ENCODE measurements around the gene DKC1. TPM values are rescaled to one million over a fixed set of nuclear protein-coding genes. Genes with fewer than 3 reads are reported as not detected.
"Not testable (repeated sequence)": the region's sequence is repeated elsewhere in the genome, so short reads cannot be mapped to it uniquely, and the experiment has no call there.

The DKC1 gene
- total RNA-seq, 2 experiments from 2014 or later = 67.7 to 138 TPM

- POLR2A ChIA-PET = interaction anchor here (1.5 kb wide), 1 partner anchor 55 kb away, joined by 3 read pairs; no protein-coding TSS in a partner anchor
- intact Hi-C loops (cut with micrococcal nuclease; ENCODE audit: unreplicated experiment) = no loop called here
- no TSS peak for BruUV-seq (replicated peaks)
- Histone ChIP-seq H3K9me3 (ENCODE audit: low read length) (no peaks in the 10 kb centered on the region), H3K4me2 (ENCODE audit: low read length) (no peak overlapping the region), H3K36me3 (ENCODE audit: insufficient read depth, low read length) (no peaks in the 10 kb centered on the region), H4K20me1 (ENCODE audit: insufficient read depth, low read length) (no peaks in the 10 kb centered on the region), H3K4me3 (ENCODE audit: low read depth, low read length, poor library complexity, severe bottlenecking) (no peak overlapping the region), H3K9me2 (ENCODE audit: insufficient read depth, low read length) (no peaks in the 10 kb centered on the region), H2AFZ (ENCODE audit: low read length) (no peak overlapping the region), H3K79me2 (ENCODE audit: insufficient read depth, low read depth, low read length) (no peaks in the 10 kb centered on the region), H3K27ac (ENCODE audit: low read depth, low read length, poor library complexity, severe bottlenecking) (no peak overlapping the region), H3K4me1 (ENCODE audit: insufficient read depth, low read length, poor library complexity, severe bottlenecking) (peaks cover 10% of the 10 kb centered on the region)
- no peak for DNase-seq (ENCODE audit: low spot score)
- TF ChIP-seq CTCF (conservative IDR thresholded peaks at IDR 0.05; ENCODE audit: low read length) (no peak), EZH2phosphoT487 (IDR thresholded peaks at IDR 0.05; ENCODE audit: borderline replicate concordance, low read depth, low read length) (no peak)
- CTCF ChIA-PET (ENCODE audit: unreplicated experiment) = interaction anchor here (1.1 kb wide), 1 partner anchor 9 kb away, joined by 3 read pairs; no protein-coding TSS in a partner anchor
Measured at GRCh38 chrX:154821523-154821922, 58.9 kb downstream of the DKC1 start.

GRCh38 chrX:154822029-154822428 lies 59.4 kb downstream of the DKC1 start:
- H3K4me2 ChIP-seq (ENCODE audit: low read length) = no peak overlapping the region
- DNase-seq (ENCODE audit: low spot score) = no peak
- CTCF ChIA-PET (ENCODE audit: unreplicated experiment) = no interaction called here
- no peaks in the 10 kb centered on the region for H3K9me2 ChIP-seq (ENCODE audit: insufficient read depth, low read length)
- no peak overlapping the region for H2AFZ ChIP-seq (ENCODE audit: low read length)
- no TSS peak for BruUV-seq (replicated peaks)
- H3K4me3 ChIP-seq (ENCODE audit: low read depth, low read length, poor library complexity, severe bottlenecking) = no peak overlapping the region
- no peaks in the 10 kb centered on the region for H3K36me3 ChIP-seq (ENCODE audit: insufficient read depth, low read length)
- TF ChIP-seq CTCF (conservative IDR thresholded peaks at IDR 0.05; ENCODE audit: low read length) (no peak), EZH2phosphoT487 (IDR thresholded peaks at IDR 0.05; ENCODE audit: borderline replicate concordance, low read depth, low read length) (no peak)
- intact Hi-C loops (cut with micrococcal nuclease; ENCODE audit: unreplicated experiment) = no loop called here
- H3K79me2 ChIP-seq (ENCODE audit: insufficient read depth, low read depth, low read length) = no peaks in the 10 kb centered on the region
- no peaks in the 10 kb centered on the region for H3K9me3 ChIP-seq (ENCODE audit: low read length)
- POLR2A ChIA-PET = interaction anchor here (1.5 kb wide), 1 partner anchor 55 kb away, joined by 3 read pairs; no protein-coding TSS in a partner anchor
- H3K4me1 ChIP-seq (ENCODE audit: insufficient read depth, low read length, poor library complexity, severe bottlenecking) = peaks cover 10% of the 10 kb centered on the region
- H3K27ac ChIP-seq (ENCODE audit: low read depth, low read length, poor library complexity, severe bottlenecking) = no peak overlapping the region
- H4K20me1 ChIP-seq (ENCODE audit: insufficient read depth, low read length) = no peaks in the 10 kb centered on the region

- no peak overlapping the region for H3K4me3 ChIP-seq (ENCODE audit: low read depth, low read length, poor library complexity, severe bottlenecking)
- no peaks in the 10 kb centered on the region for H3K36me3 ChIP-seq (ENCODE audit: insufficient read depth, low read length)
- no peak for TF ChIP-seq CTCF (conservative IDR thresholded peaks at IDR 0.05; ENCODE audit: low read length)
- TF ChIP-seq EZH2phosphoT487 (IDR thresholded peaks at IDR 0.05; ENCODE audit: borderline replicate concordance, low read depth, low read length) = no peak
- intact Hi-C loops (cut with micrococcal nuclease; ENCODE audit: unreplicated experiment) = no loop called here
- H4K20me1 ChIP-seq (ENCODE audit: insufficient read depth, low read length) = no peaks in the 10 kb centered on the region
- no peaks in the 10 kb centered on the region for H3K79me2 ChIP-seq (ENCODE audit: insufficient read depth, low read depth, low read length)
- peaks cover 15% of the 10 kb centered on the region for H3K4me1 ChIP-seq (ENCODE audit: insufficient read depth, low read length, poor library complexity, severe bottlenecking)
- H3K27ac ChIP-seq (ENCODE audit: low read depth, low read length, poor library complexity, severe bottlenecking) = no peak overlapping the region
- BruUV-seq (replicated peaks) = no TSS peak
- no peak overlapping the region for H3K4me2 ChIP-seq (ENCODE audit: low read length)
- ChIA-PET POLR2A (no interaction called here), CTCF (ENCODE audit: unreplicated experiment) (no interaction called here)
- H2AFZ ChIP-seq (ENCODE audit: low read length) = no peak overlapping the region
- no peaks in the 10 kb centered on the region for H3K9me2 ChIP-seq (ENCODE audit: insufficient read depth, low read length)
- no peaks in the 10 kb centered on the region for H3K9me3 ChIP-seq (ENCODE audit: low read length)
- DNase-seq (ENCODE audit: low spot score) = no peak
Measured at GRCh38 chrX:154824638-154825037, 62.0 kb downstream of the DKC1 start.

GRCh38 chrX:154825586-154825985 lies 62.9 kb downstream of the DKC1 start:
- H3K79me2 ChIP-seq (ENCODE audit: insufficient read depth, low read depth, low read length); DNase-seq (ENCODE audit: low spot score); CTCF ChIA-PET (ENCODE audit: unreplicated experiment); H3K36me3 ChIP-seq (ENCODE audit: insufficient read depth, low read length); BruUV-seq (replicated peaks); intact Hi-C loops (cut with micrococcal nuclease; ENCODE audit: unreplicated experiment); H3K9me2 ChIP-seq (ENCODE audit: insufficient read depth, low read length); H3K9me3 ChIP-seq (ENCODE audit: low read length); H4K20me1 ChIP-seq (ENCODE audit: insufficient read depth, low read length); H2AFZ ChIP-seq (ENCODE audit: low read length); POLR2A ChIA-PET; H3K4me2 ChIP-seq (ENCODE audit: low read length); H3K4me3 ChIP-seq (ENCODE audit: low read depth, low read length, poor library complexity, severe bottlenecking); H3K27ac ChIP-seq (ENCODE audit: low read depth, low read length, poor library complexity, severe bottlenecking): not testable (repeated sequence)
- H3K4me1 ChIP-seq (ENCODE audit: insufficient read depth, low read length, poor library complexity, severe bottlenecking) = peaks cover 11% of the 10 kb centered on the region

Measured in OCI-LY7 (cell line).